GM23338 (cell line): ENCODE results near the gene GLB1L. TPM values are rescaled to one million over a fixed set of nuclear protein-coding genes. Genes with fewer than 3 reads are reported as not detected.

Experiments used
- ATAC-seq: fragments of 200-7000 bp; cut with Tn5 transposase; 3 replicates; pipeline ENCODE4 v1.9.1; 2020
- DNase-seq: peaks from one replicate; pipeline ENCODE4 v3.0.0-alpha.2; 2015; ENCODE audit warnings: low spot score
- H2AFZ ChIP-seq: fragments of 200-600 bp; sonication (generic); 2 replicates; pipeline ENCODE4 v1.8.0; 2016; ENCODE audit warnings: antibody characterized with exemption, mild to moderate bottlenecking, moderate library complexity
- H3F3A ChIP-seq: fragments of 200-600 bp; sonication (generic); replicated peaks from 2 replicates; pipeline ENCODE4 v1.8.0; 2017; ENCODE audit warnings: antibody characterized with exemption, mixed run types, low read depth
- H3K27ac ChIP-seq: fragments of 200-600 bp; sonication (generic); 2 replicates; pipeline ENCODE4 v1.6.1; 2016; ENCODE audit warnings: low read depth
- H3K27me3 ChIP-seq: fragments of 200-600 bp; sonication (generic); 2 replicates; pipeline ENCODE4 v1.8.0; 2016; ENCODE audit warnings: mild to moderate bottlenecking, mixed run types, moderate library complexity; ENCODE audit not compliant: insufficient read depth
- H3K36me3 ChIP-seq: fragments of 200-600 bp; sonication (generic); 2 replicates; pipeline ENCODE4 v1.8.0; 2016; ENCODE audit warnings: mild to moderate bottlenecking; ENCODE audit not compliant: insufficient read depth
- H3K4me1 ChIP-seq: fragments of 200-600 bp; sonication (generic); 2 replicates; pipeline ENCODE4 v1.8.0; 2016; ENCODE audit warnings: mild to moderate bottlenecking, moderate library complexity; ENCODE audit not compliant: insufficient read depth
- H3K4me2 ChIP-seq: fragments of 200-600 bp; sonication (generic); 2 replicates; pipeline ENCODE4 v1.7.1; 2017; ENCODE audit warnings: mixed run types
- H3K4me3 ChIP-seq: fragments of 200-600 bp; sonication (generic); 2 replicates; pipeline ENCODE4 v1.6.1; 2016; ENCODE audit warnings: mixed run types
- H3K79me2 ChIP-seq: fragments of 200-600 bp; sonication (generic); replicated peaks from 2 replicates; pipeline ENCODE4 v1.8.0; 2017; ENCODE audit warnings: mild to moderate bottlenecking; ENCODE audit not compliant: insufficient read depth
- H3K9me2 ChIP-seq: fragments of 200-600 bp; sonication (generic); 2 replicates; pipeline ENCODE4 v1.8.0; 2017; ENCODE audit not compliant: insufficient read depth
- H4K20me1 ChIP-seq: fragments of 200-600 bp; sonication (generic); replicated peaks from 2 replicates; pipeline ENCODE4 v1.8.0; 2017; ENCODE audit warnings: mild to moderate bottlenecking; ENCODE audit not compliant: insufficient read depth
- H3K27ac Mint-ChIP-seq: 2 replicates; pipeline ENCODE4 v1.8.0; 2020; ENCODE audit warnings: inconsistent platforms, mild to moderate bottlenecking, moderate library complexity, mixed read lengths
- H3K27me3 Mint-ChIP-seq: 3 replicates; pipeline ENCODE4 v1.8.0; 2022; ENCODE audit warnings: low read depth, mild to moderate bottlenecking, moderate library complexity, mixed read lengths, inconsistent platforms; ENCODE audit not compliant: insufficient read depth, poor library complexity
- H3K36me3 Mint-ChIP-seq: 3 replicates; pipeline ENCODE4 v1.8.0; 2021; ENCODE audit warnings: low read depth, mild to moderate bottlenecking, inconsistent platforms, moderate library complexity, mixed read lengths
- H3K4me1 Mint-ChIP-seq: 3 replicates; pipeline ENCODE4 v1.8.0; 2020; ENCODE audit warnings: mild to moderate bottlenecking, inconsistent platforms, mixed read lengths
- H3K4me3 Mint-ChIP-seq: 3 replicates; pipeline ENCODE4 v1.8.0; 2021; ENCODE audit warnings: moderate library complexity, mild to moderate bottlenecking, inconsistent platforms, mixed read lengths
- H3K9me3 Mint-ChIP-seq: 3 replicates; pipeline ENCODE4 v1.8.0; 2020; ENCODE audit warnings: moderate library complexity, mild to moderate bottlenecking, inconsistent platforms, mixed read lengths
- NANOG ChIP-seq: IDR thresholded peaks from 2 replicates; pipeline ENCODE4 v1.6.1; 2016; ENCODE audit warnings: antibody characterized with exemption, borderline replicate concordance
- ZNF114 ChIP-seq: fragments of 250-450 bp; sonication (Bioruptor Pico); IDR thresholded peaks from 2 replicates; pipeline ENCODE4 v1.5.0; 2020; ENCODE audit warnings: mild to moderate bottlenecking, moderate library complexity
- polyA plus RNA-seq: library from polyadenylated mRNA; unstranded; fragments of >200 nt; fragmentation: Nextera tagmentation; extraction: Ambion mirVana; gene quantifications from 2 replicates; pipeline ENCODE4 v1.2.1, GENCODE V29; 2016
- total RNA-seq: library from RNA; depleted of rRNA; stranded (reverse); fragments of >200 nt; shearing (Covaris generic); gene quantifications from 2 replicates; pipeline ENCODE4 v1.2.3, GENCODE V29; 2014
- TF ChIP-seq, protein P1 (sequence below): fragments of 250-450 bp; sonication (Bioruptor Pico); IDR thresholded peaks from 2 replicates; pipeline ENCODE4 v1.5.0; 2020; ENCODE audit warnings: mild to moderate bottlenecking, moderate library complexity
- TF ChIP-seq, protein P2 (sequence below): IDR thresholded peaks from 2 replicates; pipeline ENCODE4 v1.6.1; 2016; ENCODE audit warnings: antibody characterized with exemption
- TF ChIP-seq, protein P3 (sequence below): IDR thresholded peaks from one replicate; pipeline ENCODE4 v1.6.1; 2018; ENCODE audit warnings: antibody characterized with exemption; ENCODE audit not compliant: unreplicated experiment

The GLB1L gene
- total and polyA plus RNA-seq, 2 experiments from 2014 or later = 1.7 to 5.4 TPM

DNA sequence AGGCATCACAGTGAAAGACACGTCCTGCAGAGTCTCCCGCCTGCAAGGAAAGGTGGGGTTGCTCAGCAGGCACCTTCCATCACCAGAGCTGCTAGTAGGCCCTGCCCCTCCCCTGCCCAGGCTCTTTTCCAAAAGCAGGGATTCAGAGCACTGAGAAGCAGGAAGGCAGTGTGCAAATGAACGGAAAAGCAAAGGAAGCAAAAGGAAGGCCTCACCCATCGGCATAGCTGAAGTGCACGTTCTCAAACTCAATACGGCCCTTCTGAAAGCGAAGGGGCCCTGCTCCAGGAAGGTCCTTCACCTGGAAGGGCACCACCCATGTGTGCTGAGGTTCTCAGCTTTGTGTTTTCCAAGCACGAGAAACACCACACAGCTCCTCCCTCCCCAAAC lies 32.2 kb downstream of the GLB1L start:
- H3K36me3 Mint-ChIP-seq = peaks cover 62% of the 10 kb centered on the region

More for the DNA sequence above, 32.2 kb downstream of the GLB1L start:
- no peak overlapping the region for H2AFZ ChIP-seq
- no peak overlapping the region for H3K4me2 ChIP-seq
- no peak overlapping the region for H3K4me3 ChIP-seq
- no peaks in the 10 kb centered on the region for H4K20me1 ChIP-seq
- H3K4me1 ChIP-seq = peaks cover 11% of the 10 kb centered on the region
- TF ChIP-seq, protein P1, sequence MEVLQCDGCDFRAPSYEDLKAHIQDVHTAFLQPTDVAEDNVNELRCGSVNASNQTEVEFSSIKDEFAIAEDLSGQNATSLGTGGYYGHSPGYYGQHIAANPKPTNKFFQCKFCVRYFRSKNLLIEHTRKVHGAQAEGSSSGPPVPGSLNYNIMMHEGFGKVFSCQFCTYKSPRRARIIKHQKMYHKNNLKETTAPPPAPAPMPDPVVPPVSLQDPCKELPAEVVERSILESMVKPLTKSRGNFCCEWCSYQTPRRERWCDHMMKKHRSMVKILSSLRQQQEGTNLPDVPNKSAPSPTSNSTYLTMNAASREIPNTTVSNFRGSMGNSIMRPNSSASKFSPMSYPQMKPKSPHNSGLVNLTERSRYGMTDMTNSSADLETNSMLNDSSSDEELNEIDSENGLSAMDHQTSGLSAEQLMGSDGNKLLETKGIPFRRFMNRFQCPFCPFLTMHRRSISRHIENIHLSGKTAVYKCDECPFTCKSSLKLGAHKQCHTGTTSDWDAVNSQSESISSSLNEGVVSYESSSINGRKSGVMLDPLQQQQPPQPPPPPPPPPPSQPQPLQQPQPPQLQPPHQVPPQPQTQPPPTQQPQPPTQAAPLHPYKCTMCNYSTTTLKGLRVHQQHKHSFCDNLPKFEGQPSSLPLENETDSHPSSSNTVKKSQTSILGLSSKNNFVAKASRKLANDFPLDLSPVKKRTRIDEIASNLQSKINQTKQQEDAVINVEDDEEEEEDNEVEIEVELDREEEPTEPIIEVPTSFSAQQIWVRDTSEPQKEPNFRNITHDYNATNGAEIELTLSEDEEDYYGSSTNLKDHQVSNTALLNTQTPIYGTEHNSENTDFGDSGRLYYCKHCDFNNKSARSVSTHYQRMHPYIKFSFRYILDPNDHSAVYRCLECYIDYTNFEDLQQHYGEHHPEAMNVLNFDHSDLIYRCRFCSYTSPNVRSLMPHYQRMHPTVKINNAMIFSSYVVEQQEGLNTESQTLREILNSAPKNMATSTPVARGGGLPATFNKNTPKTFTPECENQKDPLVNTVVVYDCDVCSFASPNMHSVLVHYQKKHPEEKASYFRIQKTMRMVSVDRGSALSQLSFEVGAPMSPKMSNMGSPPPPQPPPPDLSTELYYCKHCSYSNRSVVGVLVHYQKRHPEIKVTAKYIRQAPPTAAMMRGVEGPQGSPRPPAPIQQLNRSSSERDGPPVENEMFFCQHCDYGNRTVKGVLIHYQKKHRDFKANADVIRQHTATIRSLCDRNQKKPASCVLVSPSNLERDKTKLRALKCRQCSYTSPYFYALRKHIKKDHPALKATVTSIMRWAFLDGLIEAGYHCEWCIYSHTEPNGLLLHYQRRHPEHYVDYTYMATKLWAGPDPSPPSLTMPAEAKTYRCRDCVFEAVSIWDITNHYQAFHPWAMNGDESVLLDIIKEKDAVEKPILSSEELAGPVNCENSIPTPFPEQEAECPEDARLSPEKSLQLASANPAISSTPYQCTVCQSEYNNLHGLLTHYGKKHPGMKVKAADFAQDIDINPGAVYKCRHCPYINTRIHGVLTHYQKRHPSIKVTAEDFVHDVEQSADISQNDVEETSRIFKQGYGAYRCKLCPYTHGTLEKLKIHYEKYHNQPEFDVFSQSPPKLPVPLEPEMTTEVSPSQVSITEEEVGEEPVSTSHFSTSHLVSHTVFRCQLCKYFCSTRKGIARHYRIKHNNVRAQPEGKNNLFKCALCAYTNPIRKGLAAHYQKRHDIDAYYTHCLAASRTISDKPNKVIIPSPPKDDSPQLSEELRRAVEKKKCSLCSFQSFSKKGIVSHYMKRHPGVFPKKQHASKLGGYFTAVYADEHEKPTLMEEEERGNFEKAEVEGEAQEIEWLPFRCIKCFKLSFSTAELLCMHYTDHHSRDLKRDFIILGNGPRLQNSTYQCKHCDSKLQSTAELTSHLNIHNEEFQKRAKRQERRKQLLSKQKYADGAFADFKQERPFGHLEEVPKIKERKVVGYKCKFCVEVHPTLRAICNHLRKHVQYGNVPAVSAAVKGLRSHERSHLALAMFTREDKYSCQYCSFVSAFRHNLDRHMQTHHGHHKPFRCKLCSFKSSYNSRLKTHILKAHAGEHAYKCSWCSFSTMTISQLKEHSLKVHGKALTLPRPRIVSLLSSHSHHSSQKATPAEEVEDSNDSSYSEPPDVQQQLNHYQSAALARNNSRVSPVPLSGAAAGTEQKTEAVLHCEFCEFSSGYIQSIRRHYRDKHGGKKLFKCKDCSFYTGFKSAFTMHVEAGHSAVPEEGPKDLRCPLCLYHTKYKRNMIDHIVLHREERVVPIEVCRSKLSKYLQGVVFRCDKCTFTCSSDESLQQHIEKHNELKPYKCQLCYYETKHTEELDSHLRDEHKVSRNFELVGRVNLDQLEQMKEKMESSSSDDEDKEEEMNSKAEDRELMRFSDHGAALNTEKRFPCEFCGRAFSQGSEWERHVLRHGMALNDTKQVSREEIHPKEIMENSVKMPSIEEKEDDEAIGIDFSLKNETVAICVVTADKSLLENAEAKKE (CRISPR knock-in tag) = no peak
- TF ChIP-seq, protein P2, sequence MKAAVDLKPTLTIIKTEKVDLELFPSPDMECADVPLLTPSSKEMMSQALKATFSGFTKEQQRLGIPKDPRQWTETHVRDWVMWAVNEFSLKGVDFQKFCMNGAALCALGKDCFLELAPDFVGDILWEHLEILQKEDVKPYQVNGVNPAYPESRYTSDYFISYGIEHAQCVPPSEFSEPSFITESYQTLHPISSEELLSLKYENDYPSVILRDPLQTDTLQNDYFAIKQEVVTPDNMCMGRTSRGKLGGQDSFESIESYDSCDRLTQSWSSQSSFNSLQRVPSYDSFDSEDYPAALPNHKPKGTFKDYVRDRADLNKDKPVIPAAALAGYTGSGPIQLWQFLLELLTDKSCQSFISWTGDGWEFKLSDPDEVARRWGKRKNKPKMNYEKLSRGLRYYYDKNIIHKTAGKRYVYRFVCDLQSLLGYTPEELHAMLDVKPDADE = no peak
- no peak for TF ChIP-seq ZNF114 (CRISPR knock-in tag)
- TF ChIP-seq, protein P3, sequence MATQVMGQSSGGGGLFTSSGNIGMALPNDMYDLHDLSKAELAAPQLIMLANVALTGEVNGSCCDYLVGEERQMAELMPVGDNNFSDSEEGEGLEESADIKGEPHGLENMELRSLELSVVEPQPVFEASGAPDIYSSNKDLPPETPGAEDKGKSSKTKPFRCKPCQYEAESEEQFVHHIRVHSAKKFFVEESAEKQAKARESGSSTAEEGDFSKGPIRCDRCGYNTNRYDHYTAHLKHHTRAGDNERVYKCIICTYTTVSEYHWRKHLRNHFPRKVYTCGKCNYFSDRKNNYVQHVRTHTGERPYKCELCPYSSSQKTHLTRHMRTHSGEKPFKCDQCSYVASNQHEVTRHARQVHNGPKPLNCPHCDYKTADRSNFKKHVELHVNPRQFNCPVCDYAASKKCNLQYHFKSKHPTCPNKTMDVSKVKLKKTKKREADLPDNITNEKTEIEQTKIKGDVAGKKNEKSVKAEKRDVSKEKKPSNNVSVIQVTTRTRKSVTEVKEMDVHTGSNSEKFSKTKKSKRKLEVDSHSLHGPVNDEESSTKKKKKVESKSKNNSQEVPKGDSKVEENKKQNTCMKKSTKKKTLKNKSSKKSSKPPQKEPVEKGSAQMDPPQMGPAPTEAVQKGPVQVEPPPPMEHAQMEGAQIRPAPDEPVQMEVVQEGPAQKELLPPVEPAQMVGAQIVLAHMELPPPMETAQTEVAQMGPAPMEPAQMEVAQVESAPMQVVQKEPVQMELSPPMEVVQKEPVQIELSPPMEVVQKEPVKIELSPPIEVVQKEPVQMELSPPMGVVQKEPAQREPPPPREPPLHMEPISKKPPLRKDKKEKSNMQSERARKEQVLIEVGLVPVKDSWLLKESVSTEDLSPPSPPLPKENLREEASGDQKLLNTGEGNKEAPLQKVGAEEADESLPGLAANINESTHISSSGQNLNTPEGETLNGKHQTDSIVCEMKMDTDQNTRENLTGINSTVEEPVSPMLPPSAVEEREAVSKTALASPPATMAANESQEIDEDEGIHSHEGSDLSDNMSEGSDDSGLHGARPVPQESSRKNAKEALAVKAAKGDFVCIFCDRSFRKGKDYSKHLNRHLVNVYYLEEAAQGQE = no peak
- TF ChIP-seq NANOG = no peak
- H3K79me2 ChIP-seq = no peaks in the 10 kb centered on the region
- DNase-seq (no peak), ATAC-seq (no peak)
- no peak overlapping the region for H3K27ac ChIP-seq
- H3K9me3 Mint-ChIP-seq = no peaks in the 10 kb centered on the region
- H3K9me2 ChIP-seq = no peaks in the 10 kb centered on the region
- H3K27me3 Mint-ChIP-seq = peaks cover 10% of the 10 kb centered on the region
- no peak overlapping the region for H3K27ac Mint-ChIP-seq
- no peaks in the 10 kb centered on the region for H3F3A ChIP-seq
- H3K4me1 Mint-ChIP-seq = peaks cover 18% of the 10 kb centered on the region
- H3K4me3 Mint-ChIP-seq = no peak overlapping the region
- H3K27me3 ChIP-seq = no peaks in the 10 kb centered on the region
- H3K36me3 ChIP-seq = no peaks in the 10 kb centered on the region; the same call in 1 of the 2 replicates
